K562 (cell line): ENCODE results near the gene C2orf92. TPM values are rescaled to one million over a fixed set of nuclear protein-coding genes. Genes with fewer than 3 reads are reported as not detected.

Source experiments
- CBFA2T2 ChIP-seq: fragments of 450-650 bp; conservative IDR thresholded peaks from 2 replicates; pipeline ENCODE4 v1.6.1; 2017; ENCODE audit warnings: mild to moderate bottlenecking
- LCOR ChIP-seq: sonication (generic); formaldehyde crosslinking; IDR thresholded peaks from 2 replicates; pipeline ENCODE4 v1.8.0; 2022; ENCODE audit warnings: mild to moderate bottlenecking, missing genetic modification reagents
- MTA2 ChIP-seq: fragments of 450-650 bp; IDR thresholded peaks from 2 replicates; pipeline ENCODE4 v1.6.1; 2016; ENCODE audit warnings: low read depth
- MYC ChIP-seq, 2 experiments: fragments of 250-450 bp in 1 of 2; sonication (Bioruptor Pico) in 1 of 2; IDR thresholded peaks; 2 replicates each; pipeline versions ENCODE4 v1.5.1 to v1.6.1; 2012 to 2021; ENCODE audit warnings: low read depth in 2 of 2, borderline replicate concordance in 1 of 2, improper control_type of control experiment in 1 of 2, low read length in 1 of 2, mild to moderate bottlenecking in 1 of 2, moderate library complexity in 1 of 2
- PKNOX1 ChIP-seq: fragments of 450-650 bp; IDR thresholded peaks from 2 replicates; pipeline ENCODE4 v1.6.1; 2016
- REST ChIP-seq, 2 experiments: fragments of 450-650 bp; formaldehyde crosslinking in 1 of 2; IDR thresholded peaks; 2 replicates each; pipeline versions ENCODE4 v1.4.0 to v1.6.1; 2014 to 2020; ENCODE audit warnings: mild to moderate bottlenecking in 2 of 2, borderline replicate concordance in 1 of 2, low read depth in 1 of 2
- STAT6 ChIP-seq: sonication (generic); formaldehyde crosslinking; IDR thresholded peaks from 2 replicates; pipeline ENCODE4 v1.8.1; 2023; ENCODE audit warnings: mild to moderate bottlenecking, missing genetic modification reagents
- TRIM24 ChIP-seq, 2 experiments: fragments of 450-650 bp; IDR thresholded peaks; 2 replicates each; pipeline ENCODE4 v1.6.1; 2016
- ZNF655 ChIP-seq: fragments of 250-450 bp; sonication (Bioruptor Pico); IDR thresholded peaks from 2 replicates; pipeline ENCODE4 v1.5.0; 2021
- polyA plus RNA-seq, 8 experiments: library from polyadenylated mRNA; depleted of rRNA in 4 of 8; stranded (reverse) in 5 of 8; unstranded in 3 of 8; fragments of >200 nt; fragmentation: Nextera tagmentation in 2 of 8; fragmentation: Illumina TruSeq in 1 of 8; extraction: Ambion mirVana in 2 of 8; extraction: Trizol in 1 of 8; gene quantifications; 2 replicates each; pipeline versions ENCODE4 v1.2.1 to v1.2.3, GENCODE V29; 2011 to 2014; ENCODE audit warnings: inconsistent platforms in 1 of 8, missing spikeins in 1 of 8
- total RNA-seq, 7 experiments: library from RNA; depleted of rRNA in 6 of 7; stranded (reverse); fragments of >200 nt in 6 of 7; fragmentation: Illumina TruSeq in 2 of 7; extraction: Trizol in 2 of 7; gene quantifications; 2 replicates each; pipeline versions ENCODE4 v1.2.1 to v1.2.3, GENCODE V29; 2011 to 2021; ENCODE audit warnings: low replicate concordance in 1 of 7
- TF ChIP-seq, protein P1 (sequence below): sonication (generic); formaldehyde crosslinking; IDR thresholded peaks from 2 replicates; pipeline ENCODE4 v1.8.0; 2022; ENCODE audit warnings: missing genetic modification reagents, mild to moderate bottlenecking, borderline replicate concordance

Gene C2orf92
- total and polyA plus RNA-seq, 9 of the 15 experiments (the other 6 are each of a cell fraction or from before 2014, with no cell fraction given), result 0.65 to 6.8 (median 3.6) TPM

- TF ChIP-seq, protein P1, sequence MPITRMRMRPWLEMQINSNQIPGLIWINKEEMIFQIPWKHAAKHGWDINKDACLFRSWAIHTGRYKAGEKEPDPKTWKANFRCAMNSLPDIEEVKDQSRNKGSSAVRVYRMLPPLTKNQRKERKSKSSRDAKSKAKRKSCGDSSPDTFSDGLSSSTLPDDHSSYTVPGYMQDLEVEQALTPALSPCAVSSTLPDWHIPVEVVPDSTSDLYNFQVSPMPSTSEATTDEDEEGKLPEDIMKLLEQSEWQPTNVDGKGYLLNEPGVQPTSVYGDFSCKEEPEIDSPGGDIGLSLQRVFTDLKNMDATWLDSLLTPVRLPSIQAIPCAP (CRISPR knock-in tag), result no peak
- TF ChIP-seq TRIM24 (IDR thresholded peaks at IDR 0.05) (no peak), ZNF655 (no peak), REST (IDR thresholded peaks at IDR 0.05; ENCODE audit: borderline replicate concordance) (peak; percentile 98), REST (CRISPR knock-in tag; IDR thresholded peaks at IDR 0.05; ENCODE audit: low read depth) (no peak), STAT6 (CRISPR knock-in tag) (no peak), PKNOX1 (peak; percentile 59), LCOR (peak; percentile 49; the same call in 1 of the 2 replicates), CBFA2T2 (no peak), MYC (IDR thresholded peaks at IDR 0.05; ENCODE audit: low read depth, low read length) (peak; percentile 63; the same call in 1 of the 2 replicates), MYC (CRISPR knock-in tag; IDR thresholded peaks at IDR 0.05; ENCODE audit: borderline replicate concordance, low read depth) (no peak), MTA2 (no peak)
Observed at GRCh38 chr2:97697252-97698235, 28.0 kb downstream of the C2orf92 start (continued).
